ENCODE results near the gene TNS1. TPM values are rescaled to one million over a fixed set of nuclear protein-coding genes. Genes with fewer than 3 reads are reported as not detected.

Gene TNS1
- total RNA-seq, 2 donors from 2014 or later = 1,836 to 2,296 TPM

DNA sequence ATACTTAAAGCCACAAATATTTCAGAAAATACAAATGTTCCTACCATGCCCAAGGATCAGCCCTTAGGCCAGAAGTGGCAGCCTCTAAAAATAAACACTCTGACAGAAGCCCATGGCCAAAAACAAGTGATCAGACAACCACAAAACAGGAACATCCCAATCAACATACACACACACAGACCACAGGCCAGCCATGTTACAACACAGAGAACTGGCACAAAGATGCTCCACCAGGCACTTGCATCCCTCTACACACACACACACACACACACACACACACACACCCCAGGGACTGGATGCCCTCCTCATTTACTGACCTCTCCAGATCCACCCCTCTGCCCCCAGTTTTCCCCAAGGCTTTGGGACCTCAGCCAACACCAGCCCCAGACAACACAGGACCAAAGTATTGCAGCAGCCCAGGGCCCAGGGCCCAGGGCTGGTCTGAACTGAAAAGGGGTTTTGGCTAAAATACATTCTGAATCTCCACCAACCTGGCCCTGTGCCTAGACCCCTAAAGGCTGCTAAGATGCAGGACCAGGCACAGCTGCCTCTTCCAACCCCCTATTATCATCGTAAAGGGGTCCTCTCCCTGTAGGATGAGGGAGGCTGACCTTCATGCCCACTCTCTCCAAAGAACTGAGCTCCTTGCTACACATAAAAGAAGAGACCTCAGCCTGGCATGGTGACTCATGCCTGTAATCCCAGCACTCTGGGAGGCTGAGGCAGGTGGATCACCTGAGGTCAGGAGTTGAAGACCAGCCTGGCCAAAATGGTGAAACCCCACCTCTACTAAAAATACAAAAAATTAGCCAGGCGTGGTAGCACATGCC lies 151.4 kb downstream of the TNS1 start:
- H3K27ac ChIP-seq = peak overlapping the region; percentile 67 to 85
- peaks cover 74% of the 10 kb centered on the region for H3K36me3 ChIP-seq
- H3K9me3 ChIP-seq = no peaks in the 10 kb centered on the region
- H3K4me1 ChIP-seq (ENCODE audit: control insufficient read depth in 1 of 2, low read depth in 2 of 2) = peaks cover 79 to 100% of the 10 kb centered on the region in 2 donors
- no peak overlapping the region for H3K4me3 ChIP-seq
- no peaks in the 10 kb centered on the region for H3K27me3 ChIP-seq (replicated peaks; ENCODE audit: insufficient read depth)
- ATAC-seq (ENCODE audit: insufficient number of reproducible peaks, low FRiP score, low read depth) = no peak
- TF ChIP-seq, protein P1, sequence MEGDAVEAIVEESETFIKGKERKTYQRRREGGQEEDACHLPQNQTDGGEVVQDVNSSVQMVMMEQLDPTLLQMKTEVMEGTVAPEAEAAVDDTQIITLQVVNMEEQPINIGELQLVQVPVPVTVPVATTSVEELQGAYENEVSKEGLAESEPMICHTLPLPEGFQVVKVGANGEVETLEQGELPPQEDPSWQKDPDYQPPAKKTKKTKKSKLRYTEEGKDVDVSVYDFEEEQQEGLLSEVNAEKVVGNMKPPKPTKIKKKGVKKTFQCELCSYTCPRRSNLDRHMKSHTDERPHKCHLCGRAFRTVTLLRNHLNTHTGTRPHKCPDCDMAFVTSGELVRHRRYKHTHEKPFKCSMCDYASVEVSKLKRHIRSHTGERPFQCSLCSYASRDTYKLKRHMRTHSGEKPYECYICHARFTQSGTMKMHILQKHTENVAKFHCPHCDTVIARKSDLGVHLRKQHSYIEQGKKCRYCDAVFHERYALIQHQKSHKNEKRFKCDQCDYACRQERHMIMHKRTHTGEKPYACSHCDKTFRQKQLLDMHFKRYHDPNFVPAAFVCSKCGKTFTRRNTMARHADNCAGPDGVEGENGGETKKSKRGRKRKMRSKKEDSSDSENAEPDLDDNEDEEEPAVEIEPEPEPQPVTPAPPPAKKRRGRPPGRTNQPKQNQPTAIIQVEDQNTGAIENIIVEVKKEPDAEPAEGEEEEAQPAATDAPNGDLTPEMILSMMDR (IDR thresholded peaks at IDR 0.05) = no peak
- no peak for DNase-seq (ENCODE audit: low spot score)

DNA sequence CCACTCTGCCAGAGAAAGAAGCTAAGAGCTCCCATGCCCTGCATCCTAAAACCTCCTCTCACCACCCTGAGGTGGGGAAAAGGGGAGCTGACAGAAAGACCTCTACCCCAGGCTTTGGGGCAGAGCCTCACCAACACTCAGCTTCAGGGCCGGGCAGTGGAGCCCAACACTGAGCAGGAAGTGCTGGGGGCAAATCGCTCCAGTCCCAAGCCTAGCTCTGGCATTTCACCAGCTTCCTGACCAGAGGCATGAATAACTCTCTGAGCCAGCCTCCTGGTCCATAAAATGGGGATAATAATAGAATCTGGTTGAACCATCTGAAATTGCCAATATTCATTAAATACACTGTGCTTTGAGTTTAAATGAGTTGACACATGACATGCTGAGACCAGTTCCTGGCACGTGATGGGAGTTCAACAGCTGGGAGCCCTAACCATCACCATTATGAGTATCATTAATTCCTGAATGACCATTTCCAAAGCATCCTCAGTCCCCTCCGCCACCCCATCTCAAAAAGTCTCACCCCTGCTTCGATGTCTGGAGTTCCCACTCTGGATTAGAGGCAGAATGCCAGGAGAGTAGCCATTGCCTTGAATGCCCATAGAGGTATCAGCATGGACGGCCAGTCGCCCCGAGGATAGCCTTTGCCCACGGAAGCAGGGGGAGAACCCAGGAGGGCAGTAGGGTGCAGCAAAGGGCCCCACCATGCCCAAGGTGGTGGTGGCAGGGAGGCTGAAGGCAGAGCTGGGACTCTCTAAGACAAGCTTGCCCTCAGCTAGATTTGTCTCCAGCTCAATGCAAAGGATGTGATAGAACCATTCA lies 153.4 kb downstream of the TNS1 start:
- ATAC-seq (ENCODE audit: insufficient number of reproducible peaks, low FRiP score, low read depth) (no peak), DNase-seq (ENCODE audit: low spot score) (no peak)
- Histone ChIP-seq H3K27ac (peak overlapping the region; percentile 85 to 88), H3K36me3 (peaks cover 74% of the 10 kb centered on the region), H3K4me3 (no peak overlapping the region), H3K27me3 (replicated peaks; ENCODE audit: insufficient read depth) (no peaks in the 10 kb centered on the region), H3K4me1 (ENCODE audit: control insufficient read depth in 1 of 2, low read depth in 2 of 2) (peaks cover 70 to 100% of the 10 kb centered on the region in 2 donors), H3K9me3 (no peaks in the 10 kb centered on the region)
- TF ChIP-seq, protein P1 (IDR thresholded peaks at IDR 0.05) = no peak

DNA sequence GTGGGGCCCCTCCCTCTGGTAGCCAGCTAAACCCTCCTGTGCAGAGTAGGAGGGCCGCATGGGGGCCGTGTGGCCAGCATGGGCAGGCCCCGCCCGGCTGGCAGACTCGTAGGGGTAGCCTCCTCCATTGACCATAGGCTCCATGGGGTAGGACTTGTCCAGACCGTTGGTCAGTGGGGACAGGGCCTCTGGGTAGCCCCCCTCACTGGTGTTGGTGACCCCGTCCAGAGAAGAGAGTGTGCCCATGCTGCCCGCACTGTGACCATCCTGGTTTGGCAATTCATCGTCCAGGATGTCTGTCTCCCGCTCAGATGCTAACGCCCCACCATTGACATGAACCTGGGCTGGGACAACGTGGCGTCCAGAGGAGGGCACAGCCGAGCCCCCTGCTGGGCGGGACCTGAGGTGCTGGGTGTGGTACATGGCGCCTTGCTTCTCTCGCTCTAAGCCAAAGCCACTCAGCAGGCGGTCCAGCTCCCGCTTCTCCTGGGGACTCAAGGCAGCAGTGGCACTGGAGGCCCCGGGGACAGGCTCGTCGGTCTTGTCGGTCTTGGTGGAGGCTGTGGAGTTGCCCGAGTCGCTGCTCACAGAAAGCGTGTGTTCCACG lies 154.3 kb downstream of the TNS1 start:
- H3K27me3 ChIP-seq (replicated peaks; ENCODE audit: insufficient read depth) = no peaks in the 10 kb centered on the region
- DNase-seq (ENCODE audit: low spot score) = no peak
- H3K4me3 ChIP-seq = no peak overlapping the region
- TF ChIP-seq, protein P1 (IDR thresholded peaks at IDR 0.05) = no peak
- no peaks in the 10 kb centered on the region for H3K9me3 ChIP-seq
- H3K27ac ChIP-seq = peak overlapping the region; percentile 85 to 88
- peaks cover 73% of the 10 kb centered on the region for H3K36me3 ChIP-seq
- no peak for ATAC-seq (ENCODE audit: insufficient number of reproducible peaks, low FRiP score, low read depth)
- H3K4me1 ChIP-seq (ENCODE audit: control insufficient read depth in 1 of 2, low read depth in 2 of 2) = peaks cover 67 to 100% of the 10 kb centered on the region in 2 donors

DNA sequence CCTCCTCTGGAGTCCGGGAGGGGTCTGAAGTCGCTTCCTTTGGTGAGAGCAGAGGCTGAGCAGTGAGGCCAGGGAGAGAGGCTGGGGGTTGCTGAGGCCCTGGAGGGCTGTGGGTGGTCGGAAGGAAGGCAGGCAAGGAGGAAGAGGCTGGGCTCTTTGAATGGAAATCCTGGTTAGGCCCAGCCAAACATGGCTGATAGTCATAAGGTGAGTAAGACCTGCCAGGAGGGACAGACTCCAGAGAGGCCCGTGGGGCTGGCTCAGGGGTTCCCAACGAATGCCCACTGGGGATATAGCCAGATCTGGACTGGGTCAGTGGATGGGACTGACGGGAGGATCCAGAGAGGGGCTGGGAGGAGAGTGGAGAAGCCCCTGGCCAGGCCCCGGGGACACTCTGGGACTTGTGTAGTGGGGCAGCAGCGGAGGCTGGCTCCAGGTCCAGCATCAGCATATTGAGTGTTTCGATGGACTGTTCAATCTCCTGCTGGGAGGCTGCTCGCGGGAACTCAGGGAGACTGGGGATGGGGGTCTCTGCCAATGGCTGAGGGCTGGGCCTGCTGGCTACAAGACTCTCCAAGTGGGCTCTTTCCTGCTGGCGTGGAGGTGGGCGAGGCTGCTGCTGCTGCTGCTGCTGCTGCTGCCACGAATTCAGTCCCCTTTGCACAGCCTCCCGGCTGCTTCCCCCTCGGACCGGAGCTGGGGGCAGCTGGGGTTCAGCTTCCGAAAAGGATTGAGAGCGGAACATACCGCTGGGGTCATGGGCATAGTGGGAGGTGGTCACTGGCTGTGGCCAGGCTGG lies 155.0 kb downstream of the TNS1 start:
- no peak overlapping the region for H3K4me3 ChIP-seq
- DNase-seq (ENCODE audit: low spot score) = no peak
- H3K36me3 ChIP-seq = peaks cover 72% of the 10 kb centered on the region
- no peak for ATAC-seq (ENCODE audit: insufficient number of reproducible peaks, low FRiP score, low read depth)
- TF ChIP-seq, protein P1 (IDR thresholded peaks at IDR 0.05) = no peak
- H3K27me3 ChIP-seq (replicated peaks; ENCODE audit: insufficient read depth) = no peaks in the 10 kb centered on the region
- H3K4me1 ChIP-seq (ENCODE audit: control insufficient read depth in 1 of 2, low read depth in 2 of 2) = peaks cover 64 to 100% of the 10 kb centered on the region in 2 donors
- no peaks in the 10 kb centered on the region for H3K9me3 ChIP-seq
- peak overlapping the region; percentile 66 to 88 for H3K27ac ChIP-seq
